DND-41 (cell line): Measurements from ENCODE around the gene NRG3.

ENCODE experiments used
- CTCF ChIP-seq: IDR thresholded peaks from 2 replicates; pipeline ENCODE4 v1.5.1; 2012; ENCODE audit warnings: borderline replicate concordance, low read length, moderate library complexity, mild to moderate bottlenecking; ENCODE audit not compliant: poor library complexity, severe bottlenecking; ENCODE audit errors: extremely low read depth
- EZH2 ChIP-seq: IDR thresholded peaks from 3 replicates; pipeline ENCODE4 v1.6.1; 2012; ENCODE audit warnings: borderline replicate concordance, low read depth, mild to moderate bottlenecking, moderate library complexity, low read length, inconsistent platforms; ENCODE audit not compliant: severe bottlenecking

GRCh38 chr10:82762641-82763040 is 887.6 kb downstream of the NRG3 start:
- TF ChIP-seq CTCF (no peak), EZH2 (no peak)
